GM18907 (cell line): ENCODE measurements around the gene STRADB.
A peak's percentile ranks its signal among the peaks of the same experiment; 100 is the strongest.
"Not testable (repeated sequence)": the region's sequence is repeated elsewhere in the genome, so short reads cannot be mapped to it uniquely, and the experiment has no call there.

Experiments
- ATAC-seq: cut with Tn5 transposase; IDR thresholded peaks from one replicate; pipeline ENCODE4 v1.9.1; 2021; ENCODE audit warnings: mild to moderate bottlenecking, moderate library complexity; ENCODE audit not compliant: unreplicated experiment

Gene STRADB

GRCh38 chr2:201451292-201452057 is at the start of gene STRADB, which contains the start of gene TRAK2:
STRADB (plus strand) TSS chr2:201451740; CDS start chr2:201454841, 3,101 bp downstream.
TRAK2 (minus strand) TSS chr2:201451458; CDS start chr2:201420507, 30,951 bp downstream.
- ATAC-seq = peak; percentile 96

GRCh38 chr2:201401815-201402214 is 49.7 kb upstream of the STRADB start:
- no peak for ATAC-seq

GRCh38 chr2:201402651-201403562 is 48.6 kb upstream of the STRADB start:
- ATAC-seq = no peak

- no peak for ATAC-seq
Observed at GRCh38 chr2:201403880-201404279, 47.7 kb upstream of the STRADB start.

GRCh38 chr2:201404699-201405280 is 46.8 kb upstream of the STRADB start:
- ATAC-seq = no peak

GRCh38 chr2:201406077-201406662 is 45.4 kb upstream of the STRADB start:
- no peak for ATAC-seq

GRCh38 chr2:201407265-201407664 is 44.3 kb upstream of the STRADB start:
- ATAC-seq = no peak

- ATAC-seq = no peak
Observed at GRCh38 chr2:201408931-201409330, 42.6 kb upstream of the STRADB start.

GRCh38 chr2:201411421-201411820 is 40.1 kb upstream of the STRADB start:
- no peak for ATAC-seq

- no peak for ATAC-seq
Observed at GRCh38 chr2:201413143-201413542, 38.4 kb upstream of the STRADB start.

- ATAC-seq = no peak
Observed at GRCh38 chr2:201413552-201413951, 38.0 kb upstream of the STRADB start.

GRCh38 chr2:201414099-201415023 is 37.2 kb upstream of the STRADB start:
- peak; percentile 65 for ATAC-seq

GRCh38 chr2:201415149-201415548 is 36.4 kb upstream of the STRADB start:
- no peak for ATAC-seq

GRCh38 chr2:201419057-201419635 is 32.4 kb upstream of the STRADB start:
- ATAC-seq = no peak

GRCh38 chr2:201419986-201420385 is 31.6 kb upstream of the STRADB start:
- ATAC-seq = no peak

- no peak for ATAC-seq
Observed at GRCh38 chr2:201420442-201421113, 31.0 kb upstream of the STRADB start.

GRCh38 chr2:201425952-201426351 is 25.6 kb upstream of the STRADB start:
- ATAC-seq = no peak

GRCh38 chr2:201428366-201428765 is 23.2 kb upstream of the STRADB start:
- not testable (repeated sequence) for ATAC-seq

GRCh38 chr2:201429835-201430234 is 21.7 kb upstream of the STRADB start:
- ATAC-seq = not testable (repeated sequence)
